Astrocyte of the spinal cord (primary cell): ENCODE measurements around the gene TBX19.

Experiments
- DNase-seq: peaks from one replicate; pipeline ENCODE4 v3.0.0; 2011; ENCODE audit warnings: low read depth, low spot score
- H3K4me3 ChIP-seq: 2 replicates; pipeline ENCODE4 v1.5.1; 2011; ENCODE audit warnings: low read depth, mild to moderate bottlenecking, low read length, moderate library complexity
- CTCF ChIP-seq: IDR thresholded peaks from 2 replicates; pipeline ENCODE4 v1.5.1; 2012; ENCODE audit warnings: low read depth, mild to moderate bottlenecking, low read length, inconsistent platforms
- in situ Hi-C: cut with HindIII; loops from 2 replicates; pipeline ENCODE4 v1.10.0; 2017; ENCODE audit warnings: low sequenced_read_pairs

The TBX19 gene

GRCh38 chr1:168243636-168244212 is 37.0 kb upstream of the TBX19 start:
- DNase-seq, result peak; percentile 47
- no peak overlapping the region for H3K4me3 ChIP-seq
- TF ChIP-seq CTCF, result no peak
- in situ Hi-C loops, result no loop called here

GRCh38 chr1:168245042-168245441 is 35.6 kb upstream of the TBX19 start:
- no peak for DNase-seq
- in situ Hi-C loops, result no loop called here
- no peak for TF ChIP-seq CTCF
- H3K4me3 ChIP-seq, result no peak overlapping the region

- no peak for DNase-seq
- TF ChIP-seq CTCF, result no peak
- no peak overlapping the region for H3K4me3 ChIP-seq
- in situ Hi-C loops, result no loop called here
Measured at GRCh38 chr1:168246506-168246905, 34.2 kb upstream of the TBX19 start.

- TF ChIP-seq CTCF, result no peak
- no peak for DNase-seq
- in situ Hi-C loops, result no loop called here
- H3K4me3 ChIP-seq, result no peak overlapping the region
Measured at GRCh38 chr1:168252204-168252733, 28.4 kb upstream of the TBX19 start.

- no peak for DNase-seq
- H3K4me3 ChIP-seq, result no peak overlapping the region
- in situ Hi-C loops, result no loop called here
- TF ChIP-seq CTCF, result no peak
Measured at GRCh38 chr1:168256164-168256563, 24.5 kb upstream of the TBX19 start.

- in situ Hi-C loops, result no loop called here
- no peak for TF ChIP-seq CTCF
- DNase-seq, result no peak
- H3K4me3 ChIP-seq, result no peak overlapping the region
Measured at GRCh38 chr1:168257397-168257796, 23.3 kb upstream of the TBX19 start.
